ENCODE data around the gene OR51D1. TPM values are rescaled to one million over a fixed set of nuclear protein-coding genes. Genes with fewer than 3 reads are reported as not detected.

Gene OR51D1
- total and polyA plus RNA-seq, 9 of the 15 experiments (the other 6 are each of a cell fraction or from before 2014, with no cell fraction given) = not detected

- TF ChIP-seq ZNF584 (CRISPR knock-in tag; IDR thresholded peaks at IDR 0.05; ENCODE audit: low read depth) = no peak
- TF ChIP-seq ESRRB (CRISPR knock-in tag; IDR thresholded peaks at IDR 0.05; ENCODE audit: borderline replicate concordance) = no peak
- TF ChIP-seq ZKSCAN8 (CRISPR knock-in tag; IDR thresholded peaks at IDR 0.05) = no peak
- TF ChIP-seq HDAC2 (IDR thresholded peaks at IDR 0.05) = 0 out of 2 replicates have a peak, but pooled peaks have one; percentile 40
- no peak for TF ChIP-seq TCF15 (CRISPR knock-in tag; IDR thresholded peaks at IDR 0.05)
- TF ChIP-seq KHSRP (IDR thresholded peaks at IDR 0.05) = no peak
- TF ChIP-seq ZNF740 (CRISPR knock-in tag; IDR thresholded peaks at IDR 0.05) = no peak
- TF ChIP-seq ZNF740 (tag; IDR thresholded peaks at IDR 0.05) = no peak
- TF ChIP-seq ETS2 (tag; IDR thresholded peaks at IDR 0.05; ENCODE audit: borderline replicate concordance, poor library complexity, severe bottlenecking) = no peak
- no peak for TF ChIP-seq ZNF395 (CRISPR knock-in tag; IDR thresholded peaks at IDR 0.05)
- TF ChIP-seq BCOR (IDR thresholded peaks at IDR 0.05) = no peak
- peak; percentile 80; the same call in 1 of the 2 replicates for TF ChIP-seq ATF6 (CRISPR knock-in tag; IDR thresholded peaks at IDR 0.05)
- TF ChIP-seq ETV6 (IDR thresholded peaks at IDR 0.05; ENCODE audit: borderline replicate concordance in 1 of 2, low read depth in 2 of 2, low read length in 1 of 2) = no peak
- no peak for TF ChIP-seq ETV6 (CRISPR knock-in tag; IDR thresholded peaks at IDR 0.05; ENCODE audit: borderline replicate concordance)
- TF ChIP-seq SMC3 (conservative IDR thresholded peaks at IDR 0.05; ENCODE audit: insufficient read depth, low read depth, low read length) = no peak
- peak in 1 of 2 experiments; percentile 59; a peak in 1 of 3 replicates for TF ChIP-seq CBX3 (IDR thresholded peaks at IDR 0.05; ENCODE audit: borderline replicate concordance in 1 of 2, low read length in 2 of 2)
- TF ChIP-seq EGR1 (conservative IDR thresholded peaks at IDR 0.05) = no peak
- TF ChIP-seq BCLAF1 (IDR thresholded peaks at IDR 0.05; ENCODE audit: borderline replicate concordance in 1 of 2, control insufficient read depth in 1 of 2, low read depth in 2 of 2, low read length in 1 of 2) = no peak
- no peak for TF ChIP-seq NCOR1 (IDR thresholded peaks at IDR 0.05)
Observed at GRCh38 chr11:4607781-4608666, 29.3 kb upstream of the OR51D1 start, which contains the start of gene TRIM68 (continued).

Measured in K562 (cell line).